SU-DHL-6 (cell line): ENCODE data around the gene HYDIN.

Experiments
- EZH2phosphoT487 ChIP-seq: fragments of 200-600 bp; sonication (generic), shearing (Covaris generic); conservative IDR thresholded peaks from 2 replicates; pipeline ENCODE4 v1.6.1; 2018; ENCODE audit warnings: mild to moderate bottlenecking, antibody characterized with exemption, low read length, moderate library complexity, mixed read lengths
- TF ChIP-seq, protein P1 (sequence below): fragments of 200-600 bp; sonication (generic); IDR thresholded peaks from one replicate; pipeline ENCODE4 v1.5.1; 2017; ENCODE audit warnings: antibody characterized with exemption, mild to moderate bottlenecking, low read length, moderate library complexity; ENCODE audit not compliant: insufficient read depth, poor library complexity, severe bottlenecking

DNA sequence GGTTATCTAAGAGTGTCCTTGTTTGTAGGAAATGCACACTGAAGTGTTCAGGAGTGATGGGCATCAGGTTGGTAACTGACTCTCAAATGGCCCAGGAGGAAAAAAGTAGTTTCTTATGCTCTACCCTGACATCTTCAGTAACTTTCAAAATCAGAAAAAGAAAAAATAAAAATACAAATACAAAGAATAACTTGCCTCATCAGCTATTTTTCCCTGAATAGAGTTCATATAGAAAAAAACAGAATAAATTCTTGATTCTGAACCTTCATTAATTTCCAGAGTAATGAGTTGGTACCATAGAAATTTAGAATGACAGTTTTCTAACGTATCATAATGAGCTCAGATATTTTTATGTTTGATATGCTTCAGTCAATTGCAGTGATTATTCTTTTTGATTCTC lies 27.2 kb upstream of the HYDIN start:
- TF ChIP-seq, protein P1, sequence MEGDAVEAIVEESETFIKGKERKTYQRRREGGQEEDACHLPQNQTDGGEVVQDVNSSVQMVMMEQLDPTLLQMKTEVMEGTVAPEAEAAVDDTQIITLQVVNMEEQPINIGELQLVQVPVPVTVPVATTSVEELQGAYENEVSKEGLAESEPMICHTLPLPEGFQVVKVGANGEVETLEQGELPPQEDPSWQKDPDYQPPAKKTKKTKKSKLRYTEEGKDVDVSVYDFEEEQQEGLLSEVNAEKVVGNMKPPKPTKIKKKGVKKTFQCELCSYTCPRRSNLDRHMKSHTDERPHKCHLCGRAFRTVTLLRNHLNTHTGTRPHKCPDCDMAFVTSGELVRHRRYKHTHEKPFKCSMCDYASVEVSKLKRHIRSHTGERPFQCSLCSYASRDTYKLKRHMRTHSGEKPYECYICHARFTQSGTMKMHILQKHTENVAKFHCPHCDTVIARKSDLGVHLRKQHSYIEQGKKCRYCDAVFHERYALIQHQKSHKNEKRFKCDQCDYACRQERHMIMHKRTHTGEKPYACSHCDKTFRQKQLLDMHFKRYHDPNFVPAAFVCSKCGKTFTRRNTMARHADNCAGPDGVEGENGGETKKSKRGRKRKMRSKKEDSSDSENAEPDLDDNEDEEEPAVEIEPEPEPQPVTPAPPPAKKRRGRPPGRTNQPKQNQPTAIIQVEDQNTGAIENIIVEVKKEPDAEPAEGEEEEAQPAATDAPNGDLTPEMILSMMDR: no peak
- TF ChIP-seq EZH2phosphoT487: no peak
